Raji (cell line): ENCODE data around the gene FMR1.

Source experiments
- POLR2A ChIP-seq: IDR thresholded peaks from 2 replicates; pipeline ENCODE4 v1.6.1; 2011; ENCODE audit warnings: low read depth, low read length, control low read depth; ENCODE audit not compliant: insufficient read depth

Gene FMR1

DNA sequence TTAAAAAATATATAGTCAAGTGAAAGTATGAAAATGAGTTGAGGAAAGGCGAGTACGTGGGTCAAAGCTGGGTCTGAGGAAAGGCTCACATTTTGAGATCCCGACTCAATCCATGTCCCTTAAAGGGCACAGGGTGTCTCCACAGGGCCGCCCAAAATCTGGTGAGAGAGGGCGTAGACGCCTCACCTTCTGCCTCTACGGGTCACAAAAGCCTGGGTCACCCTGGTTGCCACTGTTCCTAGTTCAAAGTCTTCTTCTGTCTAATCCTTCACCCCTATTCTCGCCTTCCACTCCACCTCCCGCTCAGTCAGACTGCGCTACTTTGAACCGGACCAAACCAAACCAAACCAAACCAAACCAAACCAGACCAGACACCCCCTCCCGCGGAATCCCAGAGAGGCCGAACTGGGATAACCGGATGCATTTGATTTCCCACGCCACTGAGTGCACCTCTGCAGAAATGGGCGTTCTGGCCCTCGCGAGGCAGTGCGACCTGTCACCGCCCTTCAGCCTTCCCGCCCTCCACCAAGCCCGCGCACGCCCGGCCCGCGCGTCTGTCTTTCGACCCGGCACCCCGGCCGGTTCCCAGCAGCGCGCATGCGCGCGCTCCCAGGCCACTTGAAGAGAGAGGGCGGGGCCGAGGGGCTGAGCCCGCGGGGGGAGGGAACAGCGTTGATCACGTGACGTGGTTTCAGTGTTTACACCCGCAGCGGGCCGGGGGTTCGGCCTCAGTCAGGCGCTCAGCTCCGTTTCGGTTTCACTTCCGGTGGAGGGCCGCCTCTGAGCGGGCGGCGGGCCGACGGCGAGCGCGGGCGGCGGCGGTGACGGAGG is at the start of gene FMR1:
Gene FMR1, plus strand, starts transcription at position 728 of the 831 bp plus-strand sequence. CDS start 261 bp downstream, outside the sequence.
- peak; percentile 50; the same call in 1 of the 2 replicates for TF ChIP-seq POLR2A

DNA sequence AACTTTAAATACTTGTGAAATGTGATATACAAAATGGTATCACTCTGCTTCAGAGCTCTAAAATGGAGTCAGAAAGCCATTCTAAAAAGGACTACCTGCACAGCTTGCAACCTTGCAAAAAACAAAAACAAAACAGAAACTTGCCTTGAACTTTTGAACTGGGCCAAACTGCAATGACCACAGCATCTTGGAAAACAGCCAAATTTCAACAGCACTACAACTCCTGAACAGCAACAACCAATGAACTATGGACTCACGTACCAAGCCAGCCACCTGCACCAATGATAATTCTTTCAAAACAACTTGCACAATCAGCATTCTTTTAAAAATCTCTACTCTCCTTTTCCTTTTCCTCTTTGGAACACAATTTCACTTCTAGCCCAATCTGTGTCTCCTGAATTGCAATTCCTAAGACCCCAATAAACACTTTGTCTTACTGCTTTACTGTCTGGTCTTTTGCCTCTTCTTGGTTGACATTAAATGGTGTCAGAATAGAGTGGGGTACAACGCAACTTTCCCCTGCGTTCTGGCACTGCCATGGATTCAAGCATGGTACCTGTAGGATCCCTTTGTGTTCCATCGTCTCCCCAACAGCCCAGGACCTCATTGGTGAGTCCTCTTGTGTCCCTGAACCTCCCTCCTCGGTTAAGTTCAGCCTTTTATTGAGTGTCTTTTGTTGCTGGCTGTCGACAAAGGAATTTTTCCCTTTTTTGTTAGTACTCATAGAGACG is 35.7 kb upstream of the FMR1 start:
- no peak for TF ChIP-seq POLR2A

DNA sequence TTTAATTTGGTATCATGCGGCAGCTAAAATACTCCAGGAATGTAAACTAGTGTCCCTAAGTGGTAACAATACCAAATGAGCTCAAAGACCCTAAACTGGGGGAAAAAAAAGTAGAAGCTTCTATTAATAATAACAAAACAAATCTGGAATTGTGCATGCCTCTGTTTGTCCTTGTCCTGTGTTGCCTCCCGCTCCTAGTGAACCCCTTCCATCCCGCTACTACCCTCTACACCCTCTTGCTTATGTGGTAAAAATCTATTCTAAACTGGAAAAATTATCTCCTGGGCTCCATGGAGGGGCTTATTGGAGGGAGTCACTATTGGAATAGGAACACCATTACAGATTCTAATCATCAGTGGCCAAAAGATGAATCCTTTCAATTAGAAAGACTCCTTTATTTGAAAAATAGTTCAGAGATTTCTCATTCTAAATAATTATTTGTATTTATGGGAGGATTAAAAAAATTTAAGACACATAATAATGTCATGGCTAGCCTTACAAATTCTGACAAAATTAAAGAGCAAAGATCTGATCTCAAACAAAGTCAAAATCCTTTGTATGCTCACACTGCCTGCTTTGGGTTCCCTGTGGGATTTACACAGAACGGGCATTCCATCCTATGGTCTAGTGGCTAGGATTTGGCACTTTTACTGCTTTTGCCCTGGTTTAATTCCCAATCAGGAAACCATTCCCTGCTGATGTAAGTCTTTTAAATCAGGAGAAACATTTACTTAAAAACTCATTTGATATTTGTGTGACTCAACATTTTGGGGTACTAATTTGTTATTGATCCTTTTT is 34.7 kb upstream of the FMR1 start:
- no peak for TF ChIP-seq POLR2A

DNA sequence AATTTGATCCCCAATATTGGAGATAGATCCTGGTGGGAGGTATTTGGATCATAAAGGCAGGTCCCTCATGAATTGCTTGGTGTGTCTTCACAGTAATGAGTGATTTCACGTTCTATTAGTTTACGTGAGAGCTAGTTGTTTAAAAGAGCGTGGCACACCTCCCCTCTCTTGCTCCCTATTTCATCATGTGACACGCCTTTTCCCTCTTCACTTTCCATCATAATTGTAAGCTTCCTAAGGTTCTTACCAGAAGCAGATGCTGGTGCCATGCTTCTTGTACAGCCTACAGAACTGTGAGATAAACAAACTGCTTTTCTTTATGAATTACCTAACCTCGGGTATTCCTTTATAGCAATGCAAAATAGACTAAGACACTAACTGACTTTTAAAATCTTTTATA is 34.0 kb upstream of the FMR1 start:
- TF ChIP-seq POLR2A = no peak

DNA sequence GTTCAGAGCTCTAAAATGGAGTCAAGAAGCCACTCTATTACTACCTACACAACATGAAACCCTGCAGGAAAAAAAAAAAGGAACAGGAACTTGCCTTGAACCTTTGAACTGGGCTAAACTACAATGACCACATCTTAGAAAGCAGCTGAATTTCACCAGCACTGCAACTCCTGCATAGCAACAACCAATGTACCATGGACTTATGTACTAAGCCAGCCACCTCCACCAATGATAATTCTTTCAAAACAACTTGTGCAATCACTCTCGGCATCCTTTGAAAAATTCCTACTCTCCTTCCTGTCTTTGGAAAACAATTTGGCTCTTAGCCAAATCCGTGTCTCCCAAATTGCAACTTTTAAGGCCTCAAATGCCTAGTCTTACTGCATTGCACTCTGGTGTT is 26.8 kb upstream of the FMR1 start:
- no peak for TF ChIP-seq POLR2A

DNA sequence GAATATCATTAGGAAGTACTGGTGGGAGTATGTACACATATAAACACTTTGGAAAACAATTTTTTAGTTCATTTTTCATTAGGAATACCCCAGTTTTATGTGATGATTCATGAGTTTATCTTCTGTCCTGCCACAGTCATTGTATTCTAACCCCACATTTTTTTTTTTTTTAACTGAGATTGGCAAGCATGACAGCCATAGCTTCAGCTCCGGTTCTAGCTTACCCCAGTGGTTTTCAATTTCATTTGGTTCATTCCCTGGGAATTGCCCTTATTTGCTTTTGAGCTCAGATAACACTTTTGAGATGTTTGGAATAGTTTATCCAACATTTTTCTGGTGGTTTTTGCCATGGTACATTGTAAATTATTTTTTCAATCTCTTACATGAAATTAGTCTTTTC is 21.0 kb upstream of the FMR1 start:
- no peak for TF ChIP-seq POLR2A

DNA sequence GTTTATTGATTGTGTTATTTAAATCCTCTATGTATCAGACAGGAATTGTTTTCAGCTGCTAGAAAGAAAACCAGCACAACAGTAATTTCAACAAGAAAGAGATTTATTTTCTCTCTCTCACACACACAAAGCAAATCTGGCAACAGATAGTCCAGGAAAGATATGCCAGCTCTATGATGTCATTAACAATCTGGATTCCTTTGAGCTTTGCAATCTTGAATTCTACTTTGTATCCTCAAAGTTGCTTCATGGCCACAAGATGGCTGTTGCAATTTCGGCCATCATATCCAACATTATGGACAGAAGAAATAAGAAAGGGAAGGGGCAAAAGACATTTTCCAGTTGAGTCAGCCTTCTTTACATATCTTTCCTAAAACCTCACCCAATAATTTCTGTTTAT is 19.8 kb upstream of the FMR1 start:
- no peak for TF ChIP-seq POLR2A

DNA sequence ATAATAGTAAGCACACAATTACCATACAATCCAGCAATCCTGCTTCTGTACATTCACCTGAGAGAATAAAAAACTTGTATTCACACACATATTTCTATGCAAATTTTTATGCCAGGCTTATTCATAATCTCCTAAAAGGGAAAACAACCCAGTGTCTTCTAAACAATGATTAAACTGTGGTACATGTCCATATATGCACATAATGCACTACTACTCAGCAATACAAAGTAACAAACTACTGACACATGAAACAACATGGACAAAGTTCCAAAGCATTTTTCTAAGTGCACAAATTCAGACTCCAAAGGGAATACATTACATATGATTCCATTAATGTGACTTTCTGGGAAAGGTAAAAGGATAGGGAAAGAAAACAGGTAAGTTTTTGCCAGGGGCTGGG is 18.0 kb upstream of the FMR1 start:
- no peak for TF ChIP-seq POLR2A

DNA sequence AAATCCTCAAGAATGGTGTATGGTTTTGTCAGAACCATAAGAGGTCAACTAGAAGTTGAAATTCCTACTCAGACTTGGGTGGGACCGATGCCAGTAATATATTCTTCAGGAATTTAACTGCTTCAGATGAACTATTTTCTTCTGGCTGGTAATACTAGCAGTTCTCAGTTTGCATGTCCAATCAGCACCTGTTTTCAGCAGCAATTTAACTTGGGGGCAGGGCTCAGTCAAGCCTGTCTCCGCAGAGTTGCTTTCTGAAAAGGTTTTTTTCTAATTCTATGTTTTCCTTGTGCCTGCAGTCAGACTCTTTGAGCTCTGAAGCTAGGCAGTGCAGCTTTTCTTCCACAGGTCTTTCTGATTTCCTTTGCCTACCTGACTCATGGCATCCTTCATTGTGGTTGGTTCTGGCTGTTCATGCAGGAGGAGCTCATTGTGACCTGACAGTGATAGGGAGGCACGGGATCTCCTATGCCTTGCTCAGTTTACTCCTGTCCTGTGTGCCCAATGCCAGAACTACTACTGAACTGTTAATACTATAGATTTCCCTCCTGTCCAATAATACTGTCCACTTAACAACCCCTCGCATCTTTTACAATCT is 17.3 kb upstream of the FMR1 start:
- no peak for TF ChIP-seq POLR2A

DNA sequence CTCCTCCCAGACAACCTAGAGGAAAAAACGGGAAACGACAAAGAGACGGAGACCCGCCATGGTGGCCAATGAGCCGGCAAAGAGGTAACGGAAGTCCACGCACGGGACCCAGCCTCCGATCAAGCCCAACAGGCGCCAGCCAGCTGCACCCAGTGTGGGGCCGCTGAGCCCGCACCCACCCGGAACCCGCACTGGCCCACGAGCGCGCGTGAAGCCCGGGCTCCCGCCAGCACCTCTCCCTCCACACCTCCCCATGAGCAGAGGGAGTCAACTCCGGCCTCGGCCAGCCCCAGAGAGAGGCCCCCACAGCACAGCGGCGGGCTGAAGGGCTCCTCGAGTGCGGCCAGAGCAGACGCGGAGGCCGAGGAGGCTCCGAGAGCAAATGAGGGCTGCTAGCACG is 14.6 kb upstream of the FMR1 start:
- TF ChIP-seq POLR2A = no peak

DNA sequence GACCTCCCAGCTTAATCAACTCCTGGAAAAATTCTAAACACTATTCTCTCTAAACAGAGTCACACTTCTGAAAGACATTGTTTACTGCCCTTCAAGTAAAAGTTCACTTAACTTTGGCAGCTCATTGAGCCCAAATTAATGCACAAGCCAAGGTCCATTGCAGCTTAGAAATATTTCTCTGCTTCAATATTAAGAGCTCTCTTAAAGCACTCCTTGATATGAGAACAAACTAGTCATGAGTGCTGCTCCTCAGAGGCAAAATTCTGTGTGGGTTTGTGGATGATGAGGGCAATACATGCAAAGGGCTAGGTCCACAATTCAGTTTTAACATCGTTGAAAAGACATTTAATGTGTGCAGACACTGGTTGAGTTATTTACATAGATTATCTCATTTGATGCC is 12.8 kb upstream of the FMR1 start:
- no peak for TF ChIP-seq POLR2A

DNA sequence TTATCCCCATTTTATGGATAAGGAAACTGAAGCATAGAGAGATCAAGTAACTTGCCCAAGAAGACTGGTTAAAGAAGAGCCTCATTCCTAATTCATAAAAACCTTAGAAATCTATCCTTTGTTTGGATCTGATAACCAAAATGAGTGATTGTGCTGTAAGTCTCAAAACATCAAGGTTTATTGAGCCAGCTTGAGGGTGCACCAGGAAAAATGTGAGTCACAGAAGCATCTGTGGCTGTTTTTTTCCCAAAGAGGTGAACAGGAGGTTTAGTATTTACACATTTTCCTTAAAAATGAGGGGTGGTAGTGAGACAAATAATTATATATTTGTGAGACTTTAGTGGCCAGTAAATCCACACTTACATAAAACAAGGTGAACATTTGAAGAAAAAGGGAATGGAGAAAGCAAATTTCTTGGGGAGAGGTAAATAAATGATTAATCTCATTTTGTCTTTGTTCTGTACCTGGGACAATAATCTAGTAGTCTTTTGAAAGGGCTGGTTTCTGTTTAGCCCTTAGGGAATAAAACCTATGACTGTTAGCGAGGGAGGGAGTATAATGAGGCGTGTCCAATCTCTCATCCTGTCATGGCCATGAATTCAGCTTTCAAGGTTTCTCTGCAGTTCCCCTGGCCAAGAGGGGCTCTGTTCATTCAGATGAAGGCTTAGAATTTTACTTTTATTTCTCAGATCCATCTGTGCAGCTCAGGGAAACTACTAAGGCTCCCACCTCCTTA is 12.2 kb upstream of the FMR1 start:
- TF ChIP-seq POLR2A = no peak

DNA sequence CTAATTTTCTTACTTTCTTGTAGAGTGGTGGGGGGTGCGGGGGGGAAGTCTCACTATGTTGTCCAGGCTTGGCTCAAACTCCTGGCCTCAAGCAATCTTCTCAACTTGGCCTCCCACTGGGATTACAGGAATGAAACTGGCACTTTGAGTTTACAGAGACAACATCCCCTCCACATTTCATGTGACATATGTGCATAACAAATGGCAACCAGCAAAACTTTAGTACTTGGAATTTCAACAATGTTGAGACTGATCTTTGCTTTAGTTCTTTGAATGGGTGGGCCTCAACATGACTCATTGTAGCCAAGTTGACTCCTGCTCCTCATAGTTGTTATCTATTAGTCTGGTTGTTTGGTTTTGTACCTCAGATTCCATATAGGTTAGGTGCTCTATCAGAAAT is 11.4 kb upstream of the FMR1 start:
- no peak for TF ChIP-seq POLR2A

DNA sequence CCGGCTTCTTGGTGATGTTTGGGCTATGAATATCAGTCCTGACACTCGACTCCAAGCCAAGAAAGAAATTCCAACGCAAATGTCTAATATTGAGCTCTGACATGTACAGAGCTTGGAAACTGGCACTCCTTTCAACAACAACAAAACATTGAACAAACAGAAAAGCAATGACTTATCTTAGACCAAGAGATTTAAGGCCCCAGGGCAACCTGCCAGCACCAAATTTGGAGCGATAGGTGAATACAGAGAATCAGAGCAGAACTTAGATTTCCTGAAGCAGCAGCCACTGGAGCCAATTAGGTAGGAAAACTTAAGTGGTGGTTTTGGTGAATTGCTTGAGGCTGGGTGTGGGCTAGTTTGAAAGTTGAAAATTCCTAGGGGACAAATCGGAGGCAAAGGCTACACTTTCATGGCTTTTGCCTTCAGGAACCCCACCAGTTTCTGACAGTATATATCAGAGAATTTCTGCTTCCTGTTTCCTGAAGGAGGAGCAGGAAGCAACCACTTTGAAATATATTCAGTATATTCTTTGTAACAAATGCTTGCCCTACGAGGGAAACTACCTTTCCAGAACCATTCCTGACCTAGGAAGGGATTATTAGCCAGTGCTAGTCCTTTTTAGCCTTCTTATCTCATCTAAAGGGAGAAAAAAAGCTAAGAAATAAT is 10.1 kb upstream of the FMR1 start:
- no peak for TF ChIP-seq POLR2A
